ENCODE measurements around the gene KIRREL2.

Gene KIRREL2

DNA sequence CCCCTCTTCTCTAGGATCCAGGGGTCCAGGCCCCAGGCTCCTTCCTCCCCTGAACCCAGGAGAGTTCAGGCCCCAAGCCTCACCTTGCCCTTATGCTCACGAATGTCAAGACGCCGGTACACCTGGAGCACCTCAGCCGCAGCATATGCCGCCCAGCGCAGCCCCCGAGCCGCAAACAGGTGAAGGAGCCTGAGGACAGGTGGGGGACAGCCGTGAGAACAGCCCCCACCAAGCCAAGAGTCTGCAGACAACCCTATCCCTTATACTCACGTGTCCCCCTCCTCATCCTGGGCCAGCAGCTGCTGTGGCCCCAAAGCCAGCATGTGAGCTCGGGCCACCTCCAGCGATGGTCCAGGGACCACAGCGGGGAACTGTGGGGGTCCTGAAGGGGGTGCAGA lies 39.9 kb downstream of the KIRREL2 start:
- Mint-ChIP-seq H3K36me3 (peaks cover 11% of the 10 kb centered on the region), H3K4me1 (peaks cover 28% of the 10 kb centered on the region), H3K9me3 (no peaks in the 10 kb centered on the region), H3K27me3 (no peaks in the 10 kb centered on the region), H3K4me3 (peak overlapping the region; percentile 90), H3K27ac (no peak overlapping the region)

DNA sequence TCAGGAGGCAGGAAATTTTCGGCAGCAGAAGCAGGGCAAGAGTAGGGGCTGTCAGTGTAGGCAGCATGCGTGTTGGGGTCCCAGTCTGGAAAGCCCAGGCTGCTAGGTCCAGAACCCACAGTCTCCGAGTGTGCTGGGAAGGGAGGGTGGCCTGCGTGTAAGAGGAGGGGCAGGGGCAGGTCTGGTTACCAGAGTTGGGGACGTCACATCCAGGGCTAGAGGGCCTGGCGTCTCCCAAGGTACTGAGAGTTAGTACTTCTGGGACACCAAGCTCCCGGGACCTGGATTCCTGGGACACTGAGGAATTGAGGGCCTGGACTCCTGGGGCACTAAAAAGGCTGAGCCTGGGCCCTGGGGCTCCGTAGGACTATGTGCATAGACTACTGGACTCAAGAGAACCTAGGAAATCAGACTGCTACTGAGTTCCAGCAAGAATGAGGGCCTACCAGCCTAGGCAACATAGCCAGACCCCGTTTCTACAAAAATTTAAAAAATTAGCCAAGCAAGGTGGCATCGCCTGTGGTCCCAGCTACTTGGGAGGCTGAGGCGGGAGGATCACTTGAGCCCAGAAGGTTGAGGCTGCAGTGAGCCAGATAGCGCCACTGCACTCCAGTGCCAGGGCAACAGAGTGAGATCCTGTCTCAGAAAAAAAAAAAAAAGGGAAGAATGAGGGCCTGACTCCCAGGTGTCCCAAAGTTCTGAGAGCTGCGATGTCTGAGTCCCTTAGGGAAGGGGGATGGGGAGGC lies 41.2 kb downstream of the KIRREL2 start:
- H3K9me3 Mint-ChIP-seq = no peaks in the 10 kb centered on the region
- peaks cover 7% of the 10 kb centered on the region for H3K36me3 Mint-ChIP-seq
- H3K4me3 Mint-ChIP-seq = peak overlapping the region; percentile 90
- H3K27ac Mint-ChIP-seq = peak overlapping the region; percentile 51
- peaks cover 35% of the 10 kb centered on the region for H3K4me1 Mint-ChIP-seq
- H3K27me3 Mint-ChIP-seq = no peaks in the 10 kb centered on the region

DNA sequence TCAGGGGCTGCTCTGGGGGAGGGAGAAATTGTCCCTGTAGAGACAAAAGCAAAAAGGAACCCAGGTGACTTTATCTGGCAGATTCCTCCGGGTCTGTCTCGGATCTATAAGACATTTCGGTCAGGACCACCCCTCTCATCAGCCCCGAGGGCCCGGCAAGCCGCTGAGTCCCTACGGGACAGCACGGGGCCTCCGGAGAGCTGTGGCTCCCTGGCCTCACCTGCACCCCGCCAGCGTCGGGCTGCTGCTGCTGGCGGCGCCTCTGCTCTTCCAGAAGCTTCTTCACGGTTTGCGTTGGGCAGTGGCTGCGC lies 41.7 kb downstream of the KIRREL2 start:
- H3K4me3 Mint-ChIP-seq = peak overlapping the region; percentile 90
- peaks cover 37% of the 10 kb centered on the region for H3K4me1 Mint-ChIP-seq
- peaks cover 7% of the 10 kb centered on the region for H3K36me3 Mint-ChIP-seq
- no peaks in the 10 kb centered on the region for H3K27me3 Mint-ChIP-seq
- H3K27ac Mint-ChIP-seq = peak overlapping the region; percentile 88
- H3K9me3 Mint-ChIP-seq = no peaks in the 10 kb centered on the region

DNA sequence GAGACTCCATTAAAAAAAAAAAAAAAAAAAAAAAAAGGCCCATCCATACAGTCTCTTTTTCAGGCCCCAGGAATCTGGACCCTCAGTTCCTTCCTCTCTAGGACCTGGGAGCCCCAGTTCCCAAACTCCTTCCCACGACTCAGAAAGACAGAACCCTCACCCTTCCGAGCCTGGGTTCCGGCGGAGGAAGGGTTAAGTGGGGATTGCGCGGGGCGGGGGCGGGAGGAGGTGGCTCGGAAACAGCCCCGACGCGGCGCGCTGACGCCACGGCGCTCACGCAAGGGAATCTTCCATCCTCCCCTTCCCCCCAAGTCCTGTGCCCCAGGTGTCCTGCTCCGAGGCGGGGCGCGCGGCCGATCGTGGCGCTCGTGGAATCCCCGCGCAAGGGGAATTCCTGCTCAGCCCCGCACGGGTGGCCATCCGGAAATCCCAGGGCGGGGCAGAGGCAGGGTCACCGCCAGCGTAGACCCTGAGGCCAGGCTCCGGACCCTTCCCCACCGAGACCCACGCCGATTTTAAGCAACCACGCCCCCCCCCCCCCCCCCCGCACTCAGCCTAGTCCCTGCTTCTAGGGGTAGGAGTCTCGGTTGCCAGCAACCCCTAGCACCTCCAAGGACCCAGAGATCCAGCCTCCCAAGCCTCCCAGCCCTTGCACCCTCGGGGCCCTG lies 43.0 kb downstream of the KIRREL2 start:
- no peaks in the 10 kb centered on the region for H3K9me3 Mint-ChIP-seq
- H3K27ac Mint-ChIP-seq = peak overlapping the region; percentile 88
- H3K4me1 Mint-ChIP-seq = peaks cover 46% of the 10 kb centered on the region
- H3K4me3 Mint-ChIP-seq = peak overlapping the region; percentile 90
- H3K27me3 Mint-ChIP-seq = no peaks in the 10 kb centered on the region
- H3K36me3 Mint-ChIP-seq = peaks cover 7% of the 10 kb centered on the region

DNA sequence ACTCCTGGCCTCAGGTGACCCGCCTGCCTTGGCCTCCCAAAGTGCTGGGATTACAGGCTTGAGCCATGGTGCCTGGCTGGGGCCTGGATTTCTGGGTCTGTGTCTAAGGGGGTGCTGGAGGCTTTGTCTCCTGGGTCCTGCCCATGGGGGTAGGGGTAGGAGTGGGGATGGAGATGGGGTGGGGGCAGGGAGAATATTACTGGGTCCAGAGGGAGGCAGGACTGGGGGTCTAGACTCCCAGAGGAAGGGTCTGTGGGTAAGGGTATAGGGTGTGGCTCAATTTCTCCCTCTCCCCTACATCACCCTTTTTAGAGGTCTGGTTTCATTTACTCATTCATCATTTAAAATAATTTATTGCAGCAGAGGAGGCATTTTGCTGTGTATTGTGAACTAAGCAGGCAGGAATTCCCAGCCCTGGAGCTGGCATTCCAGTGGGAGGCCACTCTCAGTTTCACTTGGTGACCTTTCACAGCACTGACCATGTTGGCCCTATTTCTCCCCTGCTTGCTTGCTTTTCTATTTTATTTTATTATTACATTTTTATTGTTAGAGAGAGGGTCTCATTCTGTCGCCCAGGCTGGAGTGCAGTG lies 44.4 kb downstream of the KIRREL2 start:
- Mint-ChIP-seq H3K27me3 (no peaks in the 10 kb centered on the region), H3K27ac (peak overlapping the region; percentile 46), H3K4me1 (peaks cover 45% of the 10 kb centered on the region), H3K4me3 (peak overlapping the region; percentile 90), H3K9me3 (no peaks in the 10 kb centered on the region), H3K36me3 (peaks cover 4% of the 10 kb centered on the region)

DNA sequence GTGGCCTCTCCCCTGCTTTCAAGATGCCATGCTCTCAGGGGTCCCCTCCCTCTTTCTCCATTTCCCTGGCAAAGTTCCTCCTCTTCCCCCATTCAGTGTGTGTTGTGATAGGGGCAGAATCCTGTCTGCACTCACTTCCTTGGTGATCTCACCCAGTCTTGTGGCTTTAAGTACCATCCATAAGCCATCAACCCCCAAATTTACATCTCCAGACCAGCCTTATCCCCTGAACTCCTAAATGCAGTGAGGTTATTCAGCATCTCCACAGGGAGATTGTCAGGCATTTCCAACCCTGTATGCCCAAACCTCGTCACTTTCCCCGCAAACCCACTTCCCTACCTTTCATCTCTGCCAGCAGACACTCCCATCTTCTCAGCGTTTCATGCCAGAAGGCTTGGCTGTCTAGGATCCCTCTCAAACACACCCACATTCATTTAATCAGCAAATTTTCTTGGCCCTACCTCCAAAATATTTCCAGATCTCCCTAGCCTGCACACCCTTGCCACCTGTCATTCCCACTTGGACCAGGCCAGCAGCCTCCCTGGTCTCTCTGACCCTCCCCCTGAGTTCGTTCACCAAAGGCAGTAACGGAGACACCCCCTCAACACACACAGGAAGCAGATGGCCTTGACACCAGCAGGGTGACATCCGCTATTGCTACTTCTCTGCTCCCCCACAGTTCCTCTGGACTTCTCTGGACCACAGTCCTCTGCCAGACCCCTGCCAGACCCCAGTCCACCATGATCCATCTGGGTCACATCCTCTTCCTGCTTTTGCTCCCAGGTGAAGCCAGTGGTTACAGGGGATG lies 45.3 kb downstream of the KIRREL2 start, which contains the start of gene HCST:
Gene HCST, plus strand, starts transcription at position 676 of the 808 bp plus-strand sequence. Its CDS starts 65 bp downstream, at position 741.
- Mint-ChIP-seq H3K4me3 (peak within 1 kb of the TSS; percentile 90), H3K4me1 (peaks cover 49% of the 10 kb centered on the region), H3K9me3 (no peaks in the 10 kb centered on the region), H3K27ac (peak within 1 kb of the TSS; percentile 85), H3K36me3 (peaks cover 4% of the 10 kb centered on the region), H3K27me3 (no peaks in the 10 kb centered on the region)

DNA sequence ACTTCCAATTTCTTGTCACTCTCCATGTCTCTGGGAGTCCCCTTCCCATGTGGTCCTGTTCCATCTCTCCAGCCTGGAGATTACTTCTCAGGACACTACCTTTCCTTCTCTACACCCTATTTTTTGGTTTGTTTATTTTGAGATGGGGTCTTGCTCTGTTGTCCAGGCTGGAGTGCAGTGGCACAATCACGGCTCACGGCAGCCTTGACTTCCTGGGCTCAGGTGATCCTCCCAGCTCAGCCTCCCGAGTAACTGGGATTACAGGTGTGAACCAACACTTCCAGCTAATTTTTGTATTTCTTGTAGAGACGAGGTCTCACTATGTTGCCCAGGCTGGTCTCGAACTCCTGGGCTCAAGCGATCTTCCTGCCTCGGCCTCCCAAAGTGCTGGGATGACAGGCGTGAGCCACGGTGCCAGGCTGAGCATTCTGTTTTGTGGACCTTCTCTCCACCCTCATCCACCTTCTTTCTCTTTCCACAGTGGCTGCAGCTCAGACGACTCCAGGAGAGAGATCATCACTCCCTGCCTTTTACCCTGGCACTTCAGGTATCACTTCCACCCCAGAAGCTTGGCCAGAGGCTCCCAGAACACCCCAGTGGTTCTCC lies 46.3 kb downstream of the KIRREL2 start:
- Mint-ChIP-seq H3K27me3 (no peaks in the 10 kb centered on the region), H3K4me1 (peaks cover 45% of the 10 kb centered on the region), H3K4me3 (peak overlapping the region; percentile 90)

DNA sequence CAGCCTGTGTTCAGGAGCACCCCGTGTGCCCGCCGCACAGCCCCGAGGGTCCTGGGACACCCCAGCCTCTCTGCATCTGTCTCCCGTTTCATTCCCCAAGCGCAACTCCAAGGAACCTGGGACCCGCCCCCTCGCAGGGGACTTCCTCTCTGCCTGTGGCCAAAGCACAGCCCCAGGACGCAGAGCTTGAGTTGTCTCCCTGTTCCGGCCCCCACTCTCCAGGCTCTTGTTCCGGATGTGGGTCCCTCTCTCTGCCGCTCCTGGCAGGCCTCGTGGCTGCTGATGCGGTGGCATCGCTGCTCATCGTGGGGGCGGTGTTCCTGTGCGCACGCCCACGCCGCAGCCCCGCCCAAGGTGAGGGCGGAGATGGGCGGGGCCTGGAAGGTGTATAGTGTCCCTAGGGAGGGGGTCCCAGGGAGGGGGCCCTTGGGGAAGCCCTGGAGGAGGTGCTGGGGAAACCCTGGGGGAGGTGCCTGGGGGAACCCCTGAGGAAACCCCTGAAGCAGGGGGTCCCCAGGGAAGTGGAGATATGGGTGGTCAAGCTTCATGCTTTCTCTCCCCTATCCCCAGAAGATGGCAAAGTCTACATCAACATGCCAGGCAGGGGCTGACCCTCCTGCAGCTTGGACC lies 47.0 kb downstream of the KIRREL2 start:
- Mint-ChIP-seq H3K36me3 (no peaks in the 10 kb centered on the region), H3K27me3 (no peaks in the 10 kb centered on the region), H3K27ac (peak overlapping the region; percentile 85), H3K4me1 (peaks cover 44% of the 10 kb centered on the region), H3K4me3 (peak overlapping the region; percentile 90), H3K9me3 (no peaks in the 10 kb centered on the region)

More for the DNA sequence above, 46.3 kb downstream of the KIRREL2 start:
- Mint-ChIP-seq H3K27ac (peak overlapping the region; percentile 85), H3K36me3 (no peaks in the 10 kb centered on the region), H3K9me3 (no peaks in the 10 kb centered on the region)

DNA sequence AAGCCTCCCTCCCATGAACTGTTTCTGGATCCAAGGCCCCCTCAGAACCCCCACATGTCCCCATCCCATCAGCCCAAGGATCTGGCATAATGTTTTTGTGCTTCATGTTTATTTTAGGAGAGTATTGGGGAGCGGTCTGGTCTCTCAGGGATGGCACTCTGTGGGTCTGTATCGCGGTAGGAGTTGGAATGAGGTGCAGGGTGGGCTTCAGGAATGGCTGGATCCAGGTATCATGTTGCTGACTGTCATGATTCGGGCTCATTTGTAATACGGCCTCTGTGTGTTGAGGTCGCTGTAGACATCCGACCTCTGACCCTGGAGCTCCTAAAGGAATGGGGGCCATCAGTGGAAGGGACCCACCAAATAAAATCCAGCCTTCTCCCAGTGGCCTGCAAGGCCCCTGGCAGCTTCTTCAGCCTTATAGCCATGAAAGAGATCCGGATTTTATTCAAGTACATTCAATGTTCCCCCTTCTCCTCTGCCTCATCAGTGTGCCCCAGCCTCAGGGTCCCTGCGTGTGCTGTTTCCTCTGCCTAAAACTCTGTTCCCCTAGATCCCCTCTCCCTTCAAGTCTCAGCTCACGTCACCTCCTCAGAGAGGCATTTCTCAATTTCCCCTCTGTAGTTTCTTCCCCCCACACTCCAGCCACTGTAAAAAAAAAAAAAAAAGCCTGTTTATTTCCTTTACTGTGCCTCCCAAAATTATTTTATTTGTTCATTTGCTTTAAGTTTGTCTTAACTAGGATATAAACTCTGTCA lies 47.8 kb downstream of the KIRREL2 start:
- Mint-ChIP-seq H3K9me3 (no peaks in the 10 kb centered on the region), H3K4me3 (peak overlapping the region; percentile 72), H3K36me3 (no peaks in the 10 kb centered on the region), H3K27ac (peak overlapping the region; percentile 66), H3K27me3 (no peaks in the 10 kb centered on the region), H3K4me1 (peaks cover 50% of the 10 kb centered on the region)

DNA sequence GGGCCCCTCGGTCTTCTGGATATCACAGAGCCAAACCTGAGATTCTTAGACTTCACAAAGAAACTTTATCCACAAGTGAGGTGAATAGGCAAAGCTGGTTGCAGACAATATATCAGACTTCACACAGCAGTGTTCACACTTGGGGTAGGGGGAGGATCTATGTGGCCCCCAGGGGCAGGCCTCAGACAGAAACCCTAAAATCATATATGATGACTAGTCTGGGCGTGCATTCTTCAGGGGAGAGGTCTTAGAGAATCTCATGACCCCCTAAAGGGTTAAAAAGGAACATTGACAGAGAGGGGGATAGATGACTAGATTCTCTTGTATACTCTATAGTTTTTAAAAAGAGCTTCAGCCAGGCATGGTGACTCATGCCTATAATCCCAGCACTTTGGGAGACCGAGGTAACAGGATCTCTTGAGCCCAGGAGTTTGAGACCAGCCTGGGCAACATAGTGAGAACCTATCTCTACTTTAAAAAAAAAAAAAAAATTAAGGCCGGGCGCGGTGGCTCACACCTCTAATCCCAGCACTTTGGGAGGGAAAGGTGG lies 48.5 kb downstream of the KIRREL2 start:
- no peaks in the 10 kb centered on the region for H3K9me3 Mint-ChIP-seq
- H3K36me3 Mint-ChIP-seq = no peaks in the 10 kb centered on the region
- no peaks in the 10 kb centered on the region for H3K27me3 Mint-ChIP-seq
- peak overlapping the region; percentile 61 for H3K27ac Mint-ChIP-seq
- H3K4me1 Mint-ChIP-seq = peaks cover 52% of the 10 kb centered on the region
- H3K4me3 Mint-ChIP-seq = peak overlapping the region; percentile 39

DNA sequence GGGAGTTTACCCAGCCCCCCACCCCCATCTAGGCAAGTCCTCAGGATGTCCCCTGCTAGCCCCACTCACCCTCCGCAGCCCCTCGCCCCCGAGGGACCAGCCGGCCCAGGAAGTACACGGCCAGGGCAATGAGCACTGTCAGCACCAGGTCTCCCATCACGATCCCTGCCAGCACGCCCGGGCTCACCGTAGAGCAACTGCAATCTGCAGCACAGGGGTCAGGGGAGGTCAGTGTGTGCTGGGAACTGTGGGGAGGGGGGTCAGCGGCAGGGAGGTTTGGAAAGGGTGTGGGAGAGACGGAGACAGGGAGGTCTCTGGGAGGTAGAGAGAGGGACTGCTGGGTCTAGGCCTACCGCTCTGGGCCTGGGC lies 50.6 kb downstream of the KIRREL2 start:
- no peak overlapping the region for H3K27ac Mint-ChIP-seq
- peaks cover 55% of the 10 kb centered on the region for H3K4me1 Mint-ChIP-seq
- H3K4me3 Mint-ChIP-seq = peak overlapping the region; percentile 30
- no peaks in the 10 kb centered on the region for H3K27me3 Mint-ChIP-seq
- no peaks in the 10 kb centered on the region for H3K9me3 Mint-ChIP-seq
- H3K36me3 Mint-ChIP-seq = no peaks in the 10 kb centered on the region

DNA sequence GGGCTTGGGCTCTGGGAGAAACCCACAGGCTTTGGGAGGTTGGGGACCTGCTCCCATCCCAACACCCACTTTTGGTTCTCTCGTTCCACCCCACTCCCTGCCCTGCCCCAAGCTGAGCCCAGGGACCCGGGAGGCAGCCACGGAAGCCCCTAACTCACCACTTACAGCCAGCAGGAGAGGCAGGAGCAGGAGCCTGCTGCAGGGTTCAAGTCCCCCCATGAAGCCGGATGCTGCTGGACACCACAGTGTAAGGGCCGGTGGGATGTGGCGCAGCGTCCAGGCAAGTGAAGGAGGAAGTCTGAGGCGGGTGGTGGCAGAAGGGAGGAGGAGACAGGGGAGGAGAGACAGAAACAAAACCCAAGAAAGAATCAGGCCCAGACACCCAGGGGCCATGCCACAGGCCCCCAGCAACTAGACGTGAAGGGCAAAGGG lies 51.3 kb downstream of the KIRREL2 start, which contains the start of gene TYROBP:
Gene TYROBP, minus strand, starts transcription at position 286 of the 432 bp plus-strand sequence. Its CDS starts 67 bp downstream, at position 219.
- Mint-ChIP-seq H3K27ac (peak within 1 kb of the TSS; percentile 25), H3K4me1 (peaks cover 48% of the 10 kb centered on the region), H3K9me3 (no peaks in the 10 kb centered on the region), H3K27me3 (no peaks in the 10 kb centered on the region), H3K4me3 (peak within 1 kb of the TSS; percentile 51), H3K36me3 (no peaks in the 10 kb centered on the region)

DNA sequence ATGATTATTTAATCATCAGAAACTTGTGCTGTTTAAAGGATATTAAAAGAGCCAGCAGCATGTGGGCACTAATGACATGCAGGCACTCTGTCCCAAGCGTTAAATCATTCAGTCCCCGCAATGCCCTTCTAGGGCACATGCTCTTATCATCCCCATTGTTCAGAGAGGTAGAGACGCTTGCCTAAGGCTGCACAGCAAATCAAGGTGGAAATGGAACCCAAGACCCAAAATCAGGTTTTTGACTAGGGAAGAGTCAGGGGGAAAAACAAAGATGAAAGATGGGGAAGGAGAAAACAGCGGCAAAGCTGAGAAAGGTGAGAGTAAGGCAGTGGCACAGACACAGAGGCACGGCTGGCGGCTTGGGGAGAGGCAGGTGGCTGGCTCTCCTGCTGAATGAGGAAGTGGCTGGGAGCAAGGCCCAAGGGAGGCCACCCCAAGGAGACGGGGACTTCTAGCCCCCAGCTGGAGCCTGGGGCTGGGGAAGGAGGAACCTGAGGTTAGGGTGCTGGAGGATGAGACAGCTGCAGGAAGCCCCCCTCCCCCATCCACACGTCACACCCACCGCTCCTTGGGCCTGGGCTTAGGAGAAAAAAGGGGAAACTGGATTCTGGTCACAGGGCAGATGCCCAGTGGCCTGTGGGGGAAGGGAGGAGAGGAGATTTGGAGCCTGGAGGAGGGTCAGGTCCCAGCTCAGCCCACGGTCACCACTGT lies 52.4 kb downstream of the KIRREL2 start:
- Mint-ChIP-seq H3K9me3 (no peaks in the 10 kb centered on the region), H3K36me3 (no peaks in the 10 kb centered on the region), H3K4me1 (peaks cover 37% of the 10 kb centered on the region), H3K4me3 (peak overlapping the region; percentile 51), H3K27ac (peak overlapping the region; percentile 25), H3K27me3 (no peaks in the 10 kb centered on the region)
